ENCODE measurements around the gene HSPA4.

Gene HSPA4

DNA sequence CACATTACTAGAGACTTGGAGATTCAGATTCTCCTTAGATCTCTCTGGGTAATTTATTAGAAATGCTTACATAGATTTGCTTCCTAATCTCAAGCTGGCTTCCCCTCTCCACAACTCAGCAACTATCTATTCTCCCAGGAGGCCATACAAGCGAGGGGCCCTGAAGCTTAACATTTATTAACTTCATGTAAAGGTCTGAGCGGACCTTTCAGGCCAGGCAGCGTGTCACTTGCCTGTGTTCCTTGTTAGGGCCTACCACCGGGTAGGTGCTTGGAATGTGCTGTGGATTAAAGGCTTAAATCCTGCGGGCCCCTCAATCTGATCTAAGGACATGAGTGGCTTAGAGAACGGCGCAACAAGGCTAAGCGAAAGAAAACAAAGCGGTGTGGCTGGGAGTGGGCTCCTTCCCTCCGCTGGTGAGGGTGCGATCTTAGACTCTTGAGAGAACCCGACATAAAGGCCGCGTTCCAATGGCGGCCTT lies 712 bp upstream of the HSPA4 start:
- no peak for DNase-seq (ENCODE audit: low read depth, low spot score)

GRCh38 chr5:133052317-133053175 lies 733 bp downstream of the HSPA4 start:
- ChIA-PET CTCF (no interaction called here), POLR2A (interaction anchor here (1.0 to 1.8 kb wide), 5 partner anchors 14 to 90 kb away, joined by 4 to 5 read pairs (median 4); partner anchors contain the start of gene AFF4)
- no peak for TF ChIP-seq CTCF (IDR thresholded peaks at IDR 0.05; ENCODE audit: insufficient read depth, low read length, missing control alignments)
- H3K4me3 ChIP-seq (ENCODE audit: low read depth, low read length), result peak overlapping the region; percentile 97
- no peak for DNase-seq (ENCODE audit: low read depth, low spot score)

More for the DNA sequence above, 712 bp upstream of the HSPA4 start:
- no peak for TF ChIP-seq CTCF (IDR thresholded peaks at IDR 0.05; ENCODE audit: insufficient read depth, low read length, missing control alignments)
- POLR2A ChIA-PET, result interaction anchor here (0.5 to 1.8 kb wide), 6 partner anchors 13 to 87 kb away, joined by 3 to 5 read pairs (median 4); partner anchors contain the start of genes AFF4 and ZCCHC10
- H3K4me3 ChIP-seq (ENCODE audit: low read depth, low read length), result peak overlapping the region; percentile 97
- CTCF ChIA-PET, result interaction anchor here (0.6 to 0.8 kb wide), 2 partner anchors 12 to 231 kb away, joined by 3 read pairs; no protein-coding TSS in a partner anchor

DNA sequence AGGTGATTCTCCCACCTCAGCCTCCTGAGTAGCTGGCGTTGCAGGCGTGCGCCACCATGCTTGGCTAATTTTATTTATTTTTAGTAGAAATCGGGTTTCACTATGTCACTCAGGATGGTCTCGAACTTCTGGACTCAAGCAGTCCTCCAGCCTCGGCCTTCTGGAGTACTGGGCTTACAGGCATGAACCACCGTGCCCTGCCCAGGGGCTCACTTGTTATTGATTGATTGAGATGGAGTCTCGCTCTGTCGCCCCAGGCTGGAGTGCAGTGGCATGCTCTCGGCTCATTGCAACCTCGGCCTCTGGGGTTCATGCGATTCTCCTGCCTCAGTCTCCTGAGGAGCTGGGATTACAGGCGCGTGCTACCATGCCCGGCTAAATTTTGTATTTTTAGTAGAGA lies 1.6 kb downstream of the HSPA4 start:
- POLR2A ChIA-PET, result no interaction called here
- CTCF ChIA-PET, result no interaction called here
- no peak for TF ChIP-seq CTCF (IDR thresholded peaks at IDR 0.05; ENCODE audit: insufficient read depth, low read length, missing control alignments)
- H3K4me3 ChIP-seq (ENCODE audit: low read depth, low read length), result peak overlapping the region; percentile 97
- no peak for DNase-seq (ENCODE audit: low read depth, low spot score)

DNA sequence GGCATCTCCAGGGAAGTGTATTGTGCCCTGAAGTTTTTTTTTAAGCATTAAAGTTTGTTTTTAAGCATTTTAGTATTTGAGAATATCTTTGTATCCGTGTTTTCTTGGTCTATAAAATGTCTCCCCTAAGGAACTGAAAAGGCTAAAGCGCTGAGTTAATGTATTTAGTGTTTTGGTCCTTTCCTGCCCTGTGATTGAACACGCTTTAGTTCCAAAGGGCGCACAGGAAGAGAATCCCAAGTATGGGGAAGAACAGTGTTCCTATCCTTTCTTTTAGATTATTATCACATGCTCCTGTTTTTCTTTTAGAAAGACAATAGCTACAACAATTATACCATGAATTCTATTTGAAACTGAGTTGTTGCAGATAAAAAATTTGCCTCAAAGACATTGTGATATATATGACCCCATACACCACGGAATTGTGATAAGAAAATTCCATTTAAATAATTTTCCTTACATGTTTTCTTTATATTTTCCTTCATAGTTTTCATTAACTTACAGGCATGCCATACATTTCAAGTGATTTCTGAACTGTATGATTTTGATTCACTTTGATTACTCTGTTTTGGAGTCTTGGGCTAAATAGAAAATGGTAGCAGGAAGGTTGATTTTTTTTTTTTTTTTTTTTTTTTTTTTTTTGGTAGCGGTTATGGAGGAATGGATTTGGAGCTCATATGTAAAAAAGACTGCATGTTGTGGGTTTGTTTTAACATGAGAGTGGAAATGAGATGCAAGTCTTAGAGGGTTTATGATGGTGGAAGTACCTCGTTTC lies 3.1 kb downstream of the HSPA4 start:
- TF ChIP-seq CTCF (IDR thresholded peaks at IDR 0.05; ENCODE audit: insufficient read depth, low read length, missing control alignments), result no peak
- H3K4me3 ChIP-seq (ENCODE audit: low read depth, low read length), result no peak overlapping the region
- CTCF ChIA-PET, result no interaction called here
- no peak for DNase-seq (ENCODE audit: low read depth, low spot score)
- POLR2A ChIA-PET, result no interaction called here

DNA sequence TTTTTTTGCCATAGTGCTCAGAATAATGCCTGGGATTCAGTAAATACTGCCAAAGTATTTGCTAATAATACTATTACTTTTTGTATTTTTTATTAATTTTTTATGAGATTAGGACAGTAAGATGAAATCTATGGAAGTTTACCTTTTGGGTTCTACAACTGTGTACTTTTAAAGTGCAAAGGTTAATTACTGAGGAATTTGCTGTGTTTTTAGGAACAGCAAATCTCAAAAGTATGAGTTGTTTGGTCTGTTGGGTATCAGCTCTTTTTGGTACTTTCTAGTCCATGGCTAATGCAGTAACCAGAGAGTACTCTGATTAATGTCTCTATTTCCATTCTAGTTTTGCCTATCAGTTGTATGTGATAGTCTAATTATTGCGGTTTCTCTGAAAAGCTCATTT lies 5.1 kb downstream of the HSPA4 start:
- no peak for TF ChIP-seq CTCF (IDR thresholded peaks at IDR 0.05; ENCODE audit: insufficient read depth, low read length, missing control alignments)
- no peak overlapping the region for H3K4me3 ChIP-seq (ENCODE audit: low read depth, low read length)
- POLR2A ChIA-PET, result interaction anchor here (0.8 kb wide), 1 partner anchor 22 kb away, joined by 3 read pairs; no protein-coding TSS in a partner anchor
- CTCF ChIA-PET, result no interaction called here
- no peak for DNase-seq (ENCODE audit: low read depth, low spot score)

DNA sequence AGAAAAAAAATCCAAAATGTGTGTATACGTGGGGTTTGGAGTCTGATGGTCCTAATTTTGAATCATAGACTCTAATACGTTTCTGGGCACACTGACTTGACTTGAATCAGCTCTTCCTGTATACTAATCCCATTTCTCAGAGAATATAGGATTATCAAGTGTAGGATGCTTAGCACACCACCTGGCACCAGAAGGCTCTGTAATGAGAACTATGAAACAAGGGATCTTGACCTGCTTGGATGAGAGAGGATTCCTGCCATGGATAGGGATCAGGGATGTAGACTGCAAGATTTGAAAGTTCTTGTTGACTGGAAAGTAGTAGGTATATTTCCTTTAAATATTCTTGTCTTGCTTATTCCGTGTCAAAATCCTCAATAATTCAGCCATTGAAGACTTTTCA lies 7.8 kb downstream of the HSPA4 start:
- TF ChIP-seq CTCF (IDR thresholded peaks at IDR 0.05; ENCODE audit: insufficient read depth, low read length, missing control alignments), result no peak
- ChIA-PET CTCF (no interaction called here), POLR2A (no interaction called here)
- no peak for DNase-seq (ENCODE audit: low read depth, low spot score)
- no peak overlapping the region for H3K4me3 ChIP-seq (ENCODE audit: low read depth, low read length)
